NCI-H1417 treated with DMSO at 0.1 percent for 48 hours (cell line): Measurements from ENCODE around the gene LPIN1.

ENCODE experiments used
- DNase-seq: peaks from one replicate; lab custom pipeline; 2025; lab: John Stamatoyannopoulos, UW

LPIN1 gene

GRCh38 chr2:11746376-11746806 is at the start of gene LPIN1:
TSS of gene LPIN1 (plus strand) at chr2:11746632. CDS start at chr2:11765542, 18,910 bp downstream.
- peak; percentile 61 for DNase-seq

DNA sequence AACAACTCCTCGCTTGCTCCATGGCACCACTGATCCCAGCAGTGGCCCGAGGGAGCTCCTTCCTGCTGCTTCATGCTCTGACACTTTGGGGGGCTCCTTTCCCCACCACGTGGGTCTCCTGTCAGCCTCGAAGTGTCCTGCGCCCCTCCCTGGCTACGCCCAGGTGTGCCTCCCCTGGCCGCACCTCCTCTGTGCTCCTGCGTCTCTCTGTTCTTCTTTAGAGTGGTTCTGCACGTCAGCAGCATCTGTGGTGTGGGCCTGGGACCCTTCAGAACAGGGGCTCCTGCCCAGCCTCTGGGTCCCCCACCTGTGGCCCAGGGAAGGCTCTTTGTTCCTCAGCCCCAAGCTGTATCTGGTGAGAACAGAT is 49.7 kb upstream of the LPIN1 start:
- DNase-seq, result no peak

- DNase-seq, result no peak
Measured at GRCh38 chr2:11697103-11697871, 49.1 kb upstream of the LPIN1 start.

DNA sequence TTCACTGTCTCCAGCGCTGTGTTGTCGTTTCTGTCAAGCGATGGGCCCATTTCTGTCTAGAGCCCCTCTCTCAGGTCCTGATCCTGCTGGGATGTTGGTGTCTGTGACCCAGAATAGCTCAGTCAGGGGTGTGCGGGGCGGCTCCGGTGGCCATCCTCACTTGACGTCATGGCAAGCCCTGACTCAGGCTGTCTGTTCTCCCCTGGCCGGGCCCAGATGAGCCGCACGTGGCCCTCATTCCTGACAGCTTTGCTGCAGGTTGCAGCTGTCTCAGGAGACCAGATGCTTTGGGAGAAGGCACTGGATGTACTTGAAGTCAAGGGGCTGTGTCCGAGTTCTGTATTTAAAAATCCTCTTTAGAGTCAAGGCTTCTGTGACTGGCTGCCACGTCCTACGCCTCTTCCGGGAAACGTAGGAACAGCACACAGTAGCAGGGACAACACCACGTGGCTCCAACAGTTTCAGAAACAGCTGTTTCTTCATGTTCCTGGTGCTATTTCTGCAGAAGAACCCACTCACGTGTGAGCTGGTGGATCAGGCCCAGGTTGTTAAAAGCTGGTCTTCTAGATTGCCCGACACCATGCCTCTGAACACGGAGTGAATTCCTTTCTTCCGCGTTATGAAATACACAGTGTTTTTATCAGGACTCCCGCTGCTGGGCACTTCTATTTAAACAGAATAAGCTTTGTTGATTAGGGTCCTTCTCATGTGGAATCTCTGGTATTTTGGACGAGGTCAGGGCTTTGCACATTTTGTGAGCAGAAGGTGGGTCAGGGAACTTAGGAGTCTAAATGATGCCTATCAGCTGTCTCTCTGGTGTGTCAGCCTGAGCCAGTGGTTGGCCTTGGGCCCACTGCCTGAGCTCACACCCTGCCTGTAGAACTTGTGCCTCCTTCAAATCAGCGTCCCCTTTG is 48.2 kb upstream of the LPIN1 start:
- no peak for DNase-seq

DNA sequence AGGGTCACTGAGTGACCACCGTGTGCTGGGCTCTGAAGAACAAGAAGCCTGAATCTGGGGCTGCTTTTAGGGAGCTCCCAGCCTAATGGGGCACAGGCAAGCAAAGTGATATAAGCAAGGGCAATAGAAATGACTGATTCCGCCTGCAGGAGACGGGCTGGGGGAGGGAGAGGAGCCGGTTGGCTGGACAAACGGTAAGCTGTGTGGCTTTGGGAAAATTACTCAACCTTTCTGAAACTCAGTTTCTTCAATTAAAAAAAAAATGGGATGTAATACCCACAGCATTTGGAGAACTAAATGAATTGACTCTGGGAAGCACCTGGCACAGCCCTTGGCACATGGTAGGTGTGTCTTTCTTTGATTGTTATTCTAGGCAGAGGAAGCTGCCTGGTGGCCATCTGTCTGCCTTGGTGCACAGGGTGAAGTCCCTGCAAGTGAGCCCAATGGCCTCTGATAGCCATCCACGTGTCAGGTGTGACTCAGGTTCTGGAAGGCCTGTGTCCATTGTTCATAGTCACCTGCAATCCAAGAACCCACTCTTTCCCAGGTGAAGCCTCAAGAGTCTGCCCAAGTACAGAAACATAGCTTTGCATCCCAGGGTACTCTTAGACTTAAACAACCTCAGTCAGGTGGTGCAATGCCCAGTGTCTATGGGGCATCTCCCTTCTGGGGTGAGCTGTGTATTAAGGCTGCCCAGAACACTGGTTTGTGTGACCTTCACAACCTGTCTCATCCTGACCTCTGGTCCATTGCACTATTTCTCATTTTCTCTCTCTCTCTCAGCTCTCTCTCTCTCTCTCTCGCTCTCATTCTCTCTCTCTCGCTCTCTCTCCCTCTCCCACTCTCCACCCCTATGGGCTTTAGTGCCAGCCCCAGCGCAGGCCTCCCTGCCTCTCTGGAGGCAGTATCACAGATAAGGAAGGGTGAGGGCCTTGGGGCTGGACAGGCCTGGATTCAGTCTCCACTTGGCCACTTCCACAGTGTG is 46.5 kb upstream of the LPIN1 start:
- no peak for DNase-seq

DNA sequence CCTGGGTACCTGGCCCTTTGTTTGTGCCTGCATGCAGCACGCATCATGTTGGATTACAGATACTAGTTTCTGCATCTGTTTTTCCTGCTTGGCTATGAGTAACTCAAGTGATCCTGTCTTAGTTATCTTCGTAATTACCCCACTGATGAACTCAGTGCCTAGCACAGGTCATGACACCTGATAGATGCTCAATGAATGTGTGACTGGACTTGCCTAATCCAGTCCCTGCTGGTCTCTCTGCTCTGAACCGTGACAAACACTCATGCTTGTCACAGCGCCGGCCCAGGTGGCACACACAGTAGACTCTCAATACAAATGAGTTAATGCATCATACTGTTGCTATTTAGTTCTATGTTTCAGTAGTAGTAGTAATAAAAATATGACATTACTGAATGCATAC is 45.2 kb upstream of the LPIN1 start:
- no peak for DNase-seq

GRCh38 chr2:11701751-11702301 is 44.6 kb upstream of the LPIN1 start:
- DNase-seq, result no peak

DNA sequence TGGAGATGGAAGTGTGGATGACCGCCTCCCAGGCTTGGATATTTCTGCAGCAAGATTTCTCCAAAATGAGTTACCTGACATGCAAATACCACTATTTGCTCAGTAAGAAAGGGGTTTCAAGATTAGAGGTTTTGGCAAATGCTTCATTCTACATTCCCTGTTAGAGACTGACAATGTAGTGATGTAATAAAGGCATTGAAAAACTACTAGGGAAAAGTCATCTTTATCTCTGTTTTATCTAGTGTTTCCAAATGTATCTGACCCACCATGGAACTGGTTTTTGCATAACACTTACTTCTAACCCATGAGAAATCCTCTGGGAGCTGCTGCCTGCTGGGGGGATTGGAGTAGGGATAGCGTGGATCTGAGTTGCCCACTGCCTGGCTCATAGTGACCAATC is 43.5 kb upstream of the LPIN1 start:
- DNase-seq, result no peak

DNA sequence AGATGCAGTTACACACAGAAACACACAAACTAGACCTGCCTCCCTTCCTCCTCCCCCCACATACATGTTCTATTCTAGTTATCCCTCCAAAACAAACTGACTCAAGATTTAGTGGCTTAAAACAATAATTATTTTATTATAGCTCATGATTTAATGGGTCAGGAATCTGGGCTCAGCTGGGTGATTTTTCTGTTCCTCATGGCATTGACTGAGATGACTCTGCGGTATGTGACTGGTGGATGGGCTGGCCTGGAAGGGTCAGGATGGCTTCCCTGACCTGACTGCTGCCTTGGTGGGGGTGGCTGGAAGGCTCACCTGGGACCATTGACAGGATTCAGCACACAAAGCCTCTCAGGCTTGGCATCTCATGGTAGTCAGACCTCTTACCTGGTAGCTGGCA is 42.7 kb upstream of the LPIN1 start:
- DNase-seq, result no peak

GRCh38 chr2:11705063-11705462 is 41.4 kb upstream of the LPIN1 start:
- no peak for DNase-seq

DNA sequence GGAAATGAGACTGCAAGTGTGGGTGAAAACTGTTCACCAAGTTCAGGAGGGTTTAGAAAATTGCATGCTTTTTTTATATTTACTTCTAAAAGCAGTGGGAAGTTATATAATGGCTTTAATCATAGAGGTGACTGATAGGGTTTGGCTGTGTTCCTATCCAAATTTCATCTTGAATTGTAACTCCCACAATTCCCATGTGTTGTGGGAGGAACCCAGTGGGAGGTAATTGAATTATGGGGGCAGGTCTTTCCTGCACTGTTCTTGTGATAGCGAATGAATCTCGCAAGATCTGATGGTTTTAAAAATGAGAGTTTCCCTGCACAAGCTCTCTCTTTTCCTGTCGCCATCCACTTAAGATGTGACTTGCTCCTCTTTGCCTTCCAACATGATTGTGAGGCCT is 40.7 kb upstream of the LPIN1 start:
- DNase-seq, result no peak

DNA sequence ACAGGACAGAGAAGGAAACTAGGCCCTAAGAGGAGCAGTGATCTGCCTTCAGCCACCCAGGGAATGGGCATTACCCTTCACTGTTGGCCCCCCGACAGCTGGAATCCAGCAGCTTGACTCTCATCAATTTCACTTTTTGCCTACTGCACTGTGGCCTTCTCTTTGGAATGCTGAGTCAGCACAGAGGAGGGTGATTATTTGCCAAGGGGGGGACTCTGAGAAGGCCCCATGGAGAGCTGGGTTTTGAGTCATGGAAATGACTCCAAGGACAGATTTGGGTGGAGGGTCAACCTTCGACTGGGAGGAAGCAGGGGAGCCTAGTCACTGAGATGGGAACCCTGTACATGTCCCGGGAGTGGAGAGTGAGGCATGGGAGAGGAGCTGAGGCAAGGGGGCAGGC is 38.3 kb upstream of the LPIN1 start:
- DNase-seq, result no peak

- DNase-seq, result no peak
Measured at GRCh38 chr2:11709293-11709692, 37.1 kb upstream of the LPIN1 start.

- no peak for DNase-seq
Measured at GRCh38 chr2:11710210-11710609, 36.2 kb upstream of the LPIN1 start.

GRCh38 chr2:11710632-11711353 is 35.6 kb upstream of the LPIN1 start:
- DNase-seq, result no peak

GRCh38 chr2:11711354-11711716 is 35.1 kb upstream of the LPIN1 start:
- no peak for DNase-seq

DNA sequence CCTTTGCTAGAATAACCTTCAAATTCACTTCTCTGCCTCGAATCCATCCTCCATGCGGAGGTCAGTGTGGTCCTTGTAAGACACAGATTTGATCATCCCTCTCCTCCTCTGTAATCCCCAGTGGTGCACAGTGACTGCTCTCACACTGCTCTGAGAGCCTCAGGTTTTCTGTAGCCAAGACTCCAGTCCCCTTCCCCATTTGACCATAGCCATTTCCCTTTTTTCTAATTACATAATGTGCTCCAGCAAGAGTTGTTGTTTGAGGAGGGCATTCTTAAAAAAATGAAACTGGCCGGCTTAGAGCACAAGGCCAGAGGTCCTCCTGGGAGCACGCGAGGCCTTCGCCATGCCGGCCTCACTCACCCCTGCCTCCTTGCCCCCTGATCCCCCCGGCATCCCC is 34.7 kb upstream of the LPIN1 start:
- DNase-seq, result no peak

DNA sequence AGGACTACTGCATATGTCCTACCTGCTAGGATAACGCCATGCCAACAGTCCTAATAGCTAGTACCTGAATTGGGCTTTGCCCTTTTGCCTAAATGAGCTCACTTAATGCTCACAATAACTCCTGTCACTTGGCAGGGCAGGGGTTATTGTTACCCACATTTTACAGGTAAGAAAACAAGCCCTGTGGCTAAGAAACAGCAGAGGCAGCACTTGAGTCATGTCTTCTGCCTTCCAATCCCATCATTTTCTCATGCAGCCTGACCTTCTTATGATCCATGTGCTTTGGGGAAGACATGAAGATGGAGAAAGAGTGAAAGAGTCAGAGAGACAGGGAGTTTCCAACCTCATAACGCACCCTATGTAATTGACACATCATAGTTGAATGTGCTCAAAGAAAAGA is 33.6 kb upstream of the LPIN1 start:
- DNase-seq, result no peak

GRCh38 chr2:11713815-11714214 is 32.6 kb upstream of the LPIN1 start:
- DNase-seq, result no peak

DNA sequence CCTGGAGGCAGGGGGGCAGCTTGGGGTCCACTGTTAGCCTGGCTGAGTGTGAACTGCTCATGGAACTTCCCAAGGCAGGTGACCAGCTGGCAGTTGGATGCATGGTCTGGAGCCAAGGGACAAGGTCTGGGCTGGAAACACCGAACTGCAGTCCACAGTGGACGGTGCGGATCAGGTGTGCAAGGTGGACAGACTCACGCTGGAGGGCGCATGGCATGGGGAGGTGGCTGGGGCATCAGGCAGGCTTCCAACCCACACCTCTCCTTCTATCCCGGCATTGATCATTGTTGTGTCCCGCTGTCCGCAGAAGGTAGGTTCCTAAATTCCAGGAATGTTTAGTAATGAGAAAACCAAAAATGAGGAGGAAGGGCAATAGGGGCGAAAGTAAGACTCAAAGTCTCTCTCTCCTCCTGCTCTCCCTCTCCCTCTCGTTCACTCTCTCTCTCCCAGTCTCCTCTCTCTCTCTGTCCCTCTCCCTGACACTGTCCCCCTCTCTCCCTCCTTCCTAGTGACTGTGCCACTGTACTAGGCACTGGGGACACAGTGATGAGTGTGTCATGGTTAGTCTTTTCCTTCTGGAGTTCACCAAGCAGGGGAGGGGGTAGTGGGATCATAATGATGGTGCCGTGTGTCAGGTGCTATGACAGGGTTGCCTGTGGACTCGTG is 30.3 kb upstream of the LPIN1 start:
- no peak for DNase-seq
